Measurements from ENCODE around the gene IGF2BP2.

The IGF2BP2 gene

GRCh38 chr3:185657211-185657610, 167.6 kb downstream of the IGF2BP2 start:
- TF ChIP-seq POU2F2 (IDR thresholded peaks at IDR 0.05; ENCODE audit: low read depth, low read length) = no peak
- no peak for DNase-seq (ENCODE audit: insufficient read length, low spot score)
- no peak for FAIRE-seq

- no peak for FAIRE-seq
- no peak for DNase-seq (ENCODE audit: insufficient read length, low spot score)
- TF ChIP-seq SPI1 (IDR thresholded peaks at IDR 0.05; ENCODE audit: low read depth, low read length) (no peak), POLR2A (IDR thresholded peaks at IDR 0.05; ENCODE audit: low read depth, low read length) (no peak), POLR2AphosphoS5 (IDR thresholded peaks at IDR 0.05; ENCODE audit: low read depth, low read length) (no peak), POU2F2 (IDR thresholded peaks at IDR 0.05; ENCODE audit: low read depth, low read length) (no peak), TAF1 (IDR thresholded peaks at IDR 0.05; ENCODE audit: low read depth, low read length) (no peak), PAX5 (IDR thresholded peaks at IDR 0.05; ENCODE audit: insufficient read depth, low read length, severe bottlenecking) (no peak)
These were observed 168.5 kb downstream of the IGF2BP2 start for GRCh38 chr3:185656321-185656840.

DNA sequence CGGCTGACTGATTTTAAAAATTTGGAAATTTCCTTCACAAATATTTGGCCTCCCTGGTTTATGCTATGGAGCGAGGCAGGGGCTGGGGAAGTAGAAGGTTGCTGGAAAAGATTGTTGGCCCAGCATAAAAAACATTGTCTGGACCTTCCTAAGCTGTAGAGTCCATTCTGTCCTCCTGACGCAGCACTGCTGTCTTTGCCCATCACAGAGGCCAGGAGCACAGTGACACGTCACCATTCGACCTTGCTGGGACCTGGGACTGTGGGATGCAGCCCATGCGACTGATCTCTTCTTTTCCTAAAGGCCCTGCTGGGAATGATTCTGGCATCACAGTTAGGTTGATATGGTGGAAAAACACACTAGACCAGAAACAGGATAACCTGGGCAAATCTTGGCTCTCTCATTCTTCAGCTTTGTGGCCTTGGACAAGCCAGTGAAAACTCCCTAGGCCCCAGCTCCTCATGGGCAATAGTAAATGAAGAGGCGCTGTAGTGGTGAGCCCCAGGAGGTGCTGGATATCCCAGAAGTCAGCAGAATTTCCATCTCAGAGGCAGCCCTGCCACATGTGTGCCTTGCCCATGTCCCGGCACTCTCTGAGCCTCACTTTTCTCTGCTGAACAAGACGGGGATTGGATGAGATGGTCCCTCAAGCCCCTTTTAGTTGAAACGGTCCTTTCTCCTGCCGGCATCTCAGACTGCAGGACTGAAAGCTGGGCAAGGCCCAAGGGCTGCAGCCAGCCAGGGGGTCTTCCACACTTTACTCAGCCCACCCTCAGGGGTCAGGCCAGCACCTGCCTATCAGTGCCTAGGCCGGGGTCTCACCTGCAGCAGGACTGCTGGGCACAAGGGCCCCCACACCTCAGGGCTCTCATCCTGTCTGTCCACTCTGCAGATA, 169.2 kb downstream of the IGF2BP2 start:
- DNase-seq (ENCODE audit: insufficient read length, low spot score) (no peak), FAIRE-seq (no peak)
- TF ChIP-seq POLR2AphosphoS5 (IDR thresholded peaks at IDR 0.05; ENCODE audit: low read depth, low read length) = no peak
- TF ChIP-seq SPI1 (IDR thresholded peaks at IDR 0.05; ENCODE audit: low read depth, low read length) = no peak
- TF ChIP-seq POU2F2 (IDR thresholded peaks at IDR 0.05; ENCODE audit: low read depth, low read length) = no peak
- TF ChIP-seq PAX5 (IDR thresholded peaks at IDR 0.05; ENCODE audit: insufficient read depth, low read length, severe bottlenecking) = no peak
- no peak for TF ChIP-seq TAF1 (IDR thresholded peaks at IDR 0.05; ENCODE audit: low read depth, low read length)
- TF ChIP-seq POLR2A (IDR thresholded peaks at IDR 0.05; ENCODE audit: low read depth, low read length) = no peak

DNA sequence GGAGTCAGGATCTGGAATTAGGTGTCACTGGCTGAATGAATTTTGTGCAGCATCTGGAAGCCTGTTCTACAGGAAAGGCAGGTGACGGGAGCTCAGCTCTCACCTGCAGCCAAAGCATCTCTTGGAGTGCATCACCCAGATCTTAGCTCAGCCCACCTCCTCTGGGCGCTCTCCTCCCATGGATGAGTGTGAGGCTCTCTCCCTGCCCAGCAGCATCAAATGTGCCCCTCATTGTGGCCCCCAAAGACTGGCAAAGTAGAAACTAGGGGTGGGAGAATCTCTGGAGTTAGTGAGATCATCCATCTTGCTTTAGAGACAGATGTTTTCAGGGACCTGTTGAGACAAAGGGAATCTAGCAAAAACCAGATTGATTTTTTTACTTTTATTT, 170.1 kb downstream of the IGF2BP2 start:
- no peak for DNase-seq (ENCODE audit: insufficient read length, low spot score)
- TF ChIP-seq PAX5 (IDR thresholded peaks at IDR 0.05; ENCODE audit: insufficient read depth, low read length, severe bottlenecking) = no peak
- TF ChIP-seq POU2F2 (IDR thresholded peaks at IDR 0.05; ENCODE audit: low read depth, low read length) = no peak
- no peak for TF ChIP-seq SPI1 (IDR thresholded peaks at IDR 0.05; ENCODE audit: low read depth, low read length)
- TF ChIP-seq TAF1 (IDR thresholded peaks at IDR 0.05; ENCODE audit: low read depth, low read length) = no peak
- no peak for TF ChIP-seq POLR2AphosphoS5 (IDR thresholded peaks at IDR 0.05; ENCODE audit: low read depth, low read length)
- no peak for TF ChIP-seq POLR2A (IDR thresholded peaks at IDR 0.05; ENCODE audit: low read depth, low read length)
- FAIRE-seq = no peak

DNA sequence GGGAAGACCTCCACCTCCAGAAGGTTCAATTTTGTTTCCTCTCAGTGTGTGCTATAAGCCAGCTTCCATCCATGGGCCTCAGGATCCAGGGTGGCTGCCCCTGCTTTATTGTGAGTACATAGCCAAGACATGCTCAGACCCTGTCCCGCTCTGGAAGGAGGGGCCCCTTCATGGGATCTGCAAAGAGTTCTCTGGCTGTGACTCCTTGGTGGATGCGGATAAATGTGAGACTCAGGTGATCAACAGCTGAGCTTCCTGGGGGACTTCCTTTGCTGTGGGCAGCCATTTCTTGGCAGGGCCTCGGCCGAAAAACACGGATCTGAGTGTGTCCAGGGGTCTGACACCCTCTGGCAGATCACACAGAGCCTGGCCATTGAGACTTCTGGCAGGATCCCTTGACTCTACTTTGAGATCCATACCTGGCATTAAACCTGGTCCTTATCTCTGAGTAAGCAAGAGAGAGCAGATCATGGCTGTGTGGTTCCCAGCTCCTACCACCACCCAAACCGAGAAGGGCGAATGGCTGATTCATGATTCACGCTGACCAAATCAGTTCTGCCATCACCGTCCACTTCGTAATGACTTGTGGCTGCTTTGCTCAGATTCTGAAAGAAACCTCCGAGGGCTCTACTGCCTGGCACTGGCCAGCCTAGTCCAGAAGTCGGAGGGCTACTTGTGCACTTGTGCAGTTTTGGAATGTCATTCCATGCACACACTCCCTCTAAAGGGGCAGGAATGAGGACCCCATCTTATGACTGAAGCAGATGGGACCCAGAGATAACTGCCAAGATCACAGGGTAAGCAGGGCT, 170.7 kb downstream of the IGF2BP2 start:
- DNase-seq (ENCODE audit: insufficient read length, low spot score) = no peak
- no peak for FAIRE-seq
- no peak for TF ChIP-seq TAF1 (IDR thresholded peaks at IDR 0.05; ENCODE audit: low read depth, low read length)
- TF ChIP-seq POLR2AphosphoS5 (IDR thresholded peaks at IDR 0.05; ENCODE audit: low read depth, low read length) = no peak
- TF ChIP-seq POU2F2 (IDR thresholded peaks at IDR 0.05; ENCODE audit: low read depth, low read length) = no peak
- no peak for TF ChIP-seq PAX5 (IDR thresholded peaks at IDR 0.05; ENCODE audit: insufficient read depth, low read length, severe bottlenecking)
- no peak for TF ChIP-seq POLR2A (IDR thresholded peaks at IDR 0.05; ENCODE audit: low read depth, low read length)
- no peak for TF ChIP-seq SPI1 (IDR thresholded peaks at IDR 0.05; ENCODE audit: low read depth, low read length)

- DNase-seq (ENCODE audit: insufficient read length, low spot score) (no peak), FAIRE-seq (no peak)
- TF ChIP-seq POU2F2 (IDR thresholded peaks at IDR 0.05; ENCODE audit: low read depth, low read length) = no peak
- no peak for TF ChIP-seq PAX5 (IDR thresholded peaks at IDR 0.05; ENCODE audit: insufficient read depth, low read length, severe bottlenecking)
- TF ChIP-seq TAF1 (IDR thresholded peaks at IDR 0.05; ENCODE audit: low read depth, low read length) = no peak
- no peak for TF ChIP-seq POLR2AphosphoS5 (IDR thresholded peaks at IDR 0.05; ENCODE audit: low read depth, low read length)
- TF ChIP-seq POLR2A (IDR thresholded peaks at IDR 0.05; ENCODE audit: low read depth, low read length) = no peak
- TF ChIP-seq SPI1 (IDR thresholded peaks at IDR 0.05; ENCODE audit: low read depth, low read length) = no peak
These were observed 172.9 kb downstream of the IGF2BP2 start for GRCh38 chr3:185651971-185652370.

DNA sequence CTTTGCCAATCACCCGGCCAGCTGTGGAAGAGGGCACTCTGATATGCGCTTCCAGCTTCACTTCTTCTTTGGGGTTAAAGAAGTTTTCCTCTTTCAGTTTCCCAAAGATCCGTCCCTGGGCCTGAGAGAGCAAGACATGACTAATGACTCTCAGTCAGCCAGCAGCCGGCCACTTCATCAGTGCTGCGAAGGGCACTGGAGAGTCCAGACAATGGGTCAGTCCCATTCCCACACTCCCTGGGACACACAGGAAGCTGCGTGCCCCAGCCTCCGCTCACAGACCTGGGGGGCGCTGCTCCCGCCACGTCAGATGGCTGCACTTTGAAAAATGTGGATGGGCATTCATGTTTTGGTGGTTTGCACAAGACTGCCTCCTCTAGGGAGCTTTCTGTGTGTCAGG, 175.4 kb downstream of the IGF2BP2 start:
- TF ChIP-seq POU2F2 (IDR thresholded peaks at IDR 0.05; ENCODE audit: low read depth, low read length) (no peak), POLR2A (IDR thresholded peaks at IDR 0.05; ENCODE audit: low read depth, low read length) (no peak), POLR2AphosphoS5 (IDR thresholded peaks at IDR 0.05; ENCODE audit: low read depth, low read length) (no peak), PAX5 (IDR thresholded peaks at IDR 0.05; ENCODE audit: insufficient read depth, low read length, severe bottlenecking) (no peak), TAF1 (IDR thresholded peaks at IDR 0.05; ENCODE audit: low read depth, low read length) (no peak), SPI1 (IDR thresholded peaks at IDR 0.05; ENCODE audit: low read depth, low read length) (no peak)
- no peak for FAIRE-seq
- no peak for DNase-seq (ENCODE audit: insufficient read length, low spot score)

- DNase-seq (ENCODE audit: insufficient read length, low spot score) (no peak), FAIRE-seq (no peak)
- TF ChIP-seq TAF1 (IDR thresholded peaks at IDR 0.05; ENCODE audit: low read depth, low read length) = no peak
- TF ChIP-seq POLR2A (IDR thresholded peaks at IDR 0.05; ENCODE audit: low read depth, low read length) = no peak
- TF ChIP-seq POU2F2 (IDR thresholded peaks at IDR 0.05; ENCODE audit: low read depth, low read length) = no peak
- no peak for TF ChIP-seq POLR2AphosphoS5 (IDR thresholded peaks at IDR 0.05; ENCODE audit: low read depth, low read length)
- no peak for TF ChIP-seq SPI1 (IDR thresholded peaks at IDR 0.05; ENCODE audit: low read depth, low read length)
- TF ChIP-seq PAX5 (IDR thresholded peaks at IDR 0.05; ENCODE audit: insufficient read depth, low read length, severe bottlenecking) = no peak
These were observed 176.4 kb downstream of the IGF2BP2 start for GRCh38 chr3:185648396-185648795.

DNA sequence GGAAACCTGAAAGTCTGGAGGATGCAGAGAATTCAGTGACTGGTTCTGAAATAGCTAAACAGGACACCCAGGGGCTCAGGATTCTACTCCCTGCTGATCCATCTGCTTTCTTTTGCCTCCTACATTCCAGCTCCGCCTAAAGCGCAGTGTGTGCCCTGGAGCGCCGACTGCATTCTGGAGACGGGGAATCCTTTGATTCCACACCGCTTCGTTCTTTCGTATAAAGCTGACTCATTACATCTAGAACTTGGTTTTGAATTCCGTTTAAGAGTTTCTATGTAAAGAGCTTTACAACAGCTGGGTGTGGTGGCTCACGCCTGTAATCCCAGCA, 177.0 kb downstream of the IGF2BP2 start:
- TF ChIP-seq POLR2AphosphoS5 (IDR thresholded peaks at IDR 0.05; ENCODE audit: low read depth, low read length) (no peak), SPI1 (IDR thresholded peaks at IDR 0.05; ENCODE audit: low read depth, low read length) (no peak), POU2F2 (IDR thresholded peaks at IDR 0.05; ENCODE audit: low read depth, low read length) (no peak), TAF1 (IDR thresholded peaks at IDR 0.05; ENCODE audit: low read depth, low read length) (no peak), PAX5 (IDR thresholded peaks at IDR 0.05; ENCODE audit: insufficient read depth, low read length, severe bottlenecking) (no peak), POLR2A (IDR thresholded peaks at IDR 0.05; ENCODE audit: low read depth, low read length) (no peak)
- no peak for FAIRE-seq
- DNase-seq (ENCODE audit: insufficient read length, low spot score) = no peak

All from GM12891 (cell line).